Ovary (tissue), 3 donors: Measurements from ENCODE around the gene TBC1D7.

Experiments used
- CTCF ChIP-seq, 3 donors: fragments of 450-650 bp in 2 of 3; fragments of 200-600 bp in 1 of 3; IDR thresholded peaks; one replicate each; pipeline versions ENCODE4 v1.5.1 to v1.8.0; 2016 to 2022; ENCODE audit warnings: antibody characterized with exemption in 3 of 3, mild to moderate bottlenecking in 1 of 3
- POLR2A ChIP-seq: fragments of 450-650 bp; IDR thresholded peaks from one replicate; pipeline ENCODE4 v1.6.1; 2017; ENCODE audit warnings: antibody characterized with exemption, mild to moderate bottlenecking, moderate library complexity
- donor health status: DM: no; HTN: no; CAD: no.

GRCh38 chr6:13357551-13358075, 29.3 kb upstream of the TBC1D7 start:
- TF ChIP-seq POLR2A (no peak), CTCF (IDR thresholded peaks at IDR 0.05) (no peak)
